ENCODE results near the gene HNRNPA2B1.
"Not testable (repeated sequence)": the region's sequence is repeated elsewhere in the genome, so short reads cannot be mapped to it uniquely, and the experiment has no call there.

HNRNPA2B1 gene

DNA sequence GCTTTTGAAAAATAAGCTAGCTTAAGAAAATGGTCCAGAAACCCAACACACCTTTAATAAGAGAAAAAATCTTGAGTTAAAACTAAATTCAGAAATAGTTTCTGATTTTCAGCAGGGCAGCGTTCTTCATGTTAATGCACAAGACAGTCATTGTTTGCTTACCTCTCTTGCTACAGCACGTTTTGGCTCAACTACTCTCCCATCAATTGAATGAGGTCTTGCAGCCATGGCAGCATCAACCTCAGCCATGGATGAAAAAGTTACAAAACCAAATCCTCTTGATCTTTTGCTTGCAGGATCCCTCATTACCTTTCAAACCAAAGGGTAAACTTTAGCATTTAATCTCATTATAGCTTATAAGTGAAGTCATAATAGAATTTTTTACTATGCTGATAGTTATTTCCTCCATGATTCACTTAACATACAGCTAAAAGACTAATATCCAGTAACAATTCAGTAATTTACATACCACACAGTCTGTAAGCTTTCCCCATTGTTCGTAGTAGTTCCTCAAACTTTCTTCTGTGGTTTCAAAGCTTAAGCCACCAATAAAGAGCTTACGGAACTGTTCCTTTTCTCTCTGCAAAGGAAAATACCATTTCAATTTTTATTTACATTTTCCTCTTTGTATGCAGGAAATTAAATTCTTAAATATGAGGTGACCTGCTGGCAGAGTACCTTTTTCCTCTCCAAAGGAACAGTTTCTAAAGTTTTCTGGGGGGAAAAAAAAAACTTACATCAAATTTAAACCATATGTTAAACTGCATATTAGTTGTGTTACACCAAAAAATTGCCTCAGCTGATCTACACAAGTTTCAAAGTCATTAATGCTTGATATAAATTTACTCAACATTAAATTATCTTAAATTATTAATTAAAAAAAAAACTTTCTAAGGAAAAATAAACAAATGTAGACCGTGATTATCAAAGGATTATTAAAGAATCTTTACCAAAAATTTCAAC lies 3.1 kb downstream of the HNRNPA2B1 start:
- DNase-seq = no peak

GRCh38 chr7:26195867-26196657 lies 4.5 kb downstream of the HNRNPA2B1 start:
- DNase-seq = no peak

DNA sequence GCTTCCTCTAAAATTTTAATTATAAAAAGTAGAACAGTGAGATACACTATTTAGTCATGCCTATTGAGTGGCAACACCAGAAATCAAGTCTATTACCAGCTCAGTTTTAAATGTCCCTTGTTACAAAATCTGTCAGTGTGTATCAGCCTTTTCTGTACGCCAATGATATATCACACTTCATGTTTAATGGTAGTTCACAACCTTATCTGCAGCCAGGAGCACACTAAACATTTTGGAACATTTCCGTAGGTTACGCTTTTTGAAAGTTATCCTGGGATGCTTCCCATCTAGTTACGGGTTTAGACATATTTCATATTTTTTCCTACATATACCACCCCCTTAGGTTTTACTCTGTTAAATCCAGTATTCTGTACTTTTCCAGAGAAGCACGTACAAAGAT lies 5.4 kb downstream of the HNRNPA2B1 start:
- DNase-seq = no peak

GRCh38 chr7:26194764-26195163 lies 5.8 kb downstream of the HNRNPA2B1 start:
- DNase-seq = not testable (repeated sequence)

- DNase-seq = no peak
Observed at GRCh38 chr7:26193432-26194207, 6.9 kb downstream of the HNRNPA2B1 start.

GRCh38 chr7:26192485-26193087 lies 8.0 kb downstream of the HNRNPA2B1 start:
- no peak for DNase-seq

- DNase-seq = no peak
Observed at GRCh38 chr7:26191974-26192479, 8.5 kb downstream of the HNRNPA2B1 start.

GRCh38 chr7:26191233-26191973 lies 9.1 kb downstream of the HNRNPA2B1 start:
- no peak for DNase-seq

- DNase-seq = no peak
Observed at GRCh38 chr7:26190417-26190869, 10.1 kb downstream of the HNRNPA2B1 start.

- DNase-seq = no peak
Observed at GRCh38 chr7:26189697-26190096, 10.8 kb downstream of the HNRNPA2B1 start.

DNA sequence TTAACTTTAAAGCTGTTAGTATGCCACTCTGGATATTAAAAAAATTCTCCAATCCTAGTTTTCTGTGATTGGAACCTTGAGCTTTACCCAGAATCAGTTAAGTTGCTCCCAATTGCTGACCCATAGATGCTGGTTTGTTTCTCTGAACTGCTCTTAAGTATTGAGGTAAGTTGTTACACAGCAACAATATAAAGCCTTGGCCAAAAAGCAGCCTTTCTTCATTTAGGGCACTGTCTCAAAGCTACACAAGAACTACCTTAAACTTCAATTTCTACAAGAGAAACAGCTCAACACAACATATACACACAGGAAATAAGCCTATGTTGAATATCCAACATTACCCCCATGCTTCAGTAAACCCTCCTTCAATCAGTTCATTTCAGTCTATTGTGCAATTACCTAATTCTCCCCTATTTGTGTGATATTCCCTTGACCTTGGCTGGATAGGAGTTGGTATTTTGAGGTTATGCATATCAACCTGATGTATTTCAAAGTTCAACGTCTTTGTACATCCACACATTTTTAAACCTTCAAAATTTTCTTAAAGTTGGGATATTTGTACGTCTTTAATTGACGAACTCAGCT lies 11.5 kb downstream of the HNRNPA2B1 start:
- DNase-seq = no peak

GRCh38 chr7:26188206-26188956 lies 12.2 kb downstream of the HNRNPA2B1 start:
- no peak for DNase-seq

DNA sequence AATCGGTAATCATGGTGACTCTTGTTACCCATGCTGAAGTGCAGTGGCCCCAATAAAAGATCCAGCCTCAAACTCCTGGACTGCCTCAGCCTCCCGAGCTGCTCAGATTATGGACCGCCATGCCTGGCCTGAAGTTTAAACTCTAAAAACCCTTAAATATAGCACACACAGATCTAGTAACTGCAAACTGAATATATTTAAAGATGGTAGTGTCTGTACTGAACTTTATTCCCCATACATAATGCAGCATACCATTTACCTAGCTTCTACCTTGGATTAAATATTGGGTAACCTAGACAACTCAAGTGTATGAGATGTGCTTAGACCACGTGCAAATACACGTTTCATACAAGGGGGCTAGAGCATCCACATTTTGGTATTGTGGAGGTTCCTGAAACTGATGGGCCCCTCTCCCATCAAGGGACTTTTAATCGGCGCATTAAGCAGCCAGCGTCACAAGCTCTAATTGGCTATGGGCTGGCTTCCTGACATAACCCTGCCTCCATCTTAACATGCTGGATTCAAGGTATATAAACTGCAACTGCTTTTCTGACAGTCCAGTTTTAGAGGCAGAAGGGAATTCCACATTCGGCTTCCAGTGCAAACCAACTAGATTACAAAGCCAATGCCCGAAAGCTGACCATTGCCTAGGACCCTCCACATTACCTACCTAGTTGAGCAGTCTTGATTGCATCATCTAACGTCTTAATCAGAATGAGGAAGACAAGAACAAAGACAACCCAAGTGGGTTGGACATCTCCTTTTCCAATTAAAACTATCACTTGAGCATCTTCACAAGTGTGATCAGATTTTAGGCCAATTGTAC lies 13.0 kb downstream of the HNRNPA2B1 start:
- no peak for DNase-seq

GRCh38 chr7:26186364-26187311 lies 13.9 kb downstream of the HNRNPA2B1 start:
- no peak for DNase-seq

DNA sequence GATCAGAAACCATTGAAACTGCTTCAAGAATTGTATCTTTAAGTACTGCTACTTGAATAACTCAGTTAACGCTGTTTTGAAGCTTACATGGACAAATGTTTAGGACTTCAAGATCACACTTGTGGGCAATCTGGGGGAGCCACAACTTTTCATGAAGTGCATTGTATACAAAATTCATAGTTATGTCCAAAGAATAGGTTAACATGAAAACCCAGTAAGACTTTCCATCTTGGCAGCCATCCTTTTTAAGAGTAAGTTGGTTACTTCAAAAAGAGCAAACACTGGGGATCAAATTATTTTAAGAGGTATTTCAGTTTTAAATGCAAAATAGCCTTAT lies 14.7 kb downstream of the HNRNPA2B1 start:
- DNase-seq = no peak

DNA sequence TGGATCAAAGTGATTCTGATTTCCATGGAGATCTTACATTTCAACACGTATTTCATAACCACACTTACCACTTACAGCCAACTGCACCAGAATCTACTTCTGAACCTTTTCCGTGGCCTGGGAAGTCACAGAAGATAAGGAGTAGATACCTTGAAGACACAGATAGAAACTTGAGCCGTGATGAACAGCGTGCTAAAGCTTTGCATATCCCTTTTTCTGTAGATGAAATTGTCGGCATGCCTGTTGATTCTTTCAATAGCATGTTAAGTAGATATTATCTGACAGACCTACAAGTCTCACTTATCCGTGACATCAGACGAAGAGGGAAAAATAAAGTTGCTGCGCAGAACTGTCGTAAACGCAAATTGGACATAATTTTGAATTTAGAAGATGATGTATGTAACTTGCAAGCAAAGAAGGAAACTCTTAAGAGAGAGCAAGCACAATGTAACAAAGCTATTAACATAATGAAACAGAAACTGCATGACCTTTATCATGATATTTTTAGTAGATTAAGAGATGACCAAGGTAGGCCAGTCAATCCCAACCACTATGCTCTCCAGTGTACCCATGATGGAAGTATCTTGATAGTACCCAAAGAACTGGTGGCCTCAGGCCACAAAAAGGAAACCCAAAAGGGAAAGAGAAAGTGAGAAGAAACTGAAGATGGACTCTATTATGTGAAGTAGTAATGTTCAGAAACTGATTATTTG lies 15.3 kb downstream of the HNRNPA2B1 start:
- no peak for DNase-seq

DNA sequence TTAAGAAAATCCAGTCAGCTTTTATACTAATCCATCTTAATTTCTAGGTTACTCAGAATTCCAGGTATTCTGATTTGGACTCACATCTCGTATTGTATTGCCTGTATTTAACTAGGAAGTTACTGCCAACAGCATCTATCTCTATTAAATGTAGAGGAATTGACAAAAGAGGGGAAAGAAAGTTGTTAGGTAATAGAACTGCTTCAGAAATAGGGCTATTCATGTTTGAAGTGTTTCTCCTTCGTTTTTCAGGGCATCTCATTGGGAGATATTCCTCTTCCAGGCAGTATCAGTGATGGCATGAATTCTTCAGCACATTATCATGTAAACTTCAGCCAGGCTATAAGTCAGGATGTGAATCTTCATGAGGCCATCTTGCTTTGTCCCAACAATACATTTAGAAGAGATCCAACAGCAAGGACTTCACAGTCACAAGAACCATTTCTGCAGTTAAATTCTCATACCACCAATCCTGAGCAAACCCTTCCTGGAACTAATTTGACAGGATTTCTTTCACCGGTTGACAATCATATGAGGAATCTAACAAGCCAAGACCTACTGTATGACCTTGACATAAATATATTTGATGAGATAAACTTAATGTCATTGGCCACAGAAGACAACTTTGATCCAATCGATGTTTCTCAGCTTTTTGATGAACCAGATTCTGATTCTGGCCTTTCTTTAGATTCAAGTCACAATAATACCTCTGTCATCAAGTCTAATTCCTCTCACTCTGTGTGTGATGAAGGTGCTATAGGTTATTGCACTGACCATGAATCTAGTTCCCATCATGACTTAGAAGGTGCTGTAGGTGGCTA lies 16.1 kb downstream of the HNRNPA2B1 start:
- DNase-seq = not testable (repeated sequence)
